ENCODE measurements around the gene FMN2.
A peak's percentile ranks its signal among the peaks of the same experiment; 100 is the strongest.

The FMN2 gene

GRCh38 chr1:240151136-240151735, 59.6 kb downstream of the FMN2 start:
- peaks cover 0 to 3% (median 0%) of the 10 kb centered on the region in 5 experiments for H3K27me3 ChIP-seq (replicated peaks in 2 of 5; ENCODE audit: control insufficient read depth in 4 of 5, insufficient read depth in 5 of 5, low read length in 4 of 5)
- H3K4me1 ChIP-seq (ENCODE audit: control extremely low read depth in 1 of 4, control insufficient read depth in 4 of 4, insufficient read depth in 4 of 4, low read length in 3 of 4): peaks cover 0 to 9% (median 4%) of the 10 kb centered on the region in 4 experiments
- H3K27ac ChIP-seq (ENCODE audit: insufficient read depth in 1 of 2, low read depth in 1 of 2, low read length in 2 of 2, poor library complexity in 1 of 2, severe bottlenecking in 2 of 2): no peak overlapping the region
- no peak overlapping the region for H3K4me3 ChIP-seq (ENCODE audit: control insufficient read depth in 1 of 7, extremely low read depth in 1 of 7, insufficient read depth in 4 of 7, low read depth in 2 of 7, low read length in 6 of 7)
- no peaks in the 10 kb centered on the region for H3K9me3 ChIP-seq (ENCODE audit: control extremely low read depth in 1 of 5, control insufficient read depth in 4 of 5, insufficient read depth in 2 of 5, low read depth in 1 of 5, low read length in 4 of 5)
- peak; percentile 18 to 92 (median 81) for DNase-seq
- H3K36me3 ChIP-seq (ENCODE audit: control insufficient read depth in 4 of 4, insufficient read depth in 4 of 4, low read length in 3 of 4): no peaks in the 10 kb centered on the region
- ChIA-PET POLR2A (no interaction called here), CTCF (interaction anchor here (0.9 to 2.3 kb wide), 3 partner anchors 12 to 55 kb away, joined by 3 to 7 read pairs (median 3); no protein-coding TSS in a partner anchor)
- WGBS (ENCODE audit: insufficient coverage): 47% methylated on average over 3 of the region's 7 CpGs

- CTCF ChIA-PET: interaction anchor here (1.5 kb wide), 1 partner anchor 125 kb away, joined by 3 read pairs; no protein-coding TSS in a partner anchor
- Histone ChIP-seq H3K4me3 (ENCODE audit: control insufficient read depth in 1 of 7, extremely low read depth in 1 of 7, insufficient read depth in 4 of 7, low read depth in 2 of 7, low read length in 6 of 7) (no peak overlapping the region), H3K36me3 (ENCODE audit: control insufficient read depth in 4 of 4, insufficient read depth in 4 of 4, low read length in 3 of 4) (no peaks in the 10 kb centered on the region), H3K27me3 (replicated peaks in 2 of 5; ENCODE audit: control insufficient read depth in 4 of 5, insufficient read depth in 5 of 5, low read length in 4 of 5) (peaks cover 0 to 3% (median 0%) of the 10 kb centered on the region in 5 experiments), H3K4me1 (ENCODE audit: control extremely low read depth in 1 of 4, control insufficient read depth in 4 of 4, insufficient read depth in 4 of 4, low read length in 3 of 4) (peaks cover 0 to 9% (median 4%) of the 10 kb centered on the region in 4 experiments), H3K9me3 (ENCODE audit: control extremely low read depth in 1 of 5, control insufficient read depth in 4 of 5, insufficient read depth in 2 of 5, low read depth in 1 of 5, low read length in 4 of 5) (no peaks in the 10 kb centered on the region), H3K27ac (ENCODE audit: insufficient read depth in 1 of 2, low read depth in 1 of 2, low read length in 2 of 2, poor library complexity in 1 of 2, severe bottlenecking in 2 of 2) (no peak overlapping the region)
- 50% methylated on average over 2 of the region's 5 CpGs for WGBS (ENCODE audit: insufficient coverage)
- POLR2A ChIA-PET: no interaction called here
- DNase-seq: peak in 1 of 3 donors; percentile 26
Measured at GRCh38 chr1:240152611-240153297, 61.1 kb downstream of the FMN2 start.

GRCh38 chr1:240155605-240156004, 63.9 kb downstream of the FMN2 start:
- H3K27ac ChIP-seq (ENCODE audit: insufficient read depth in 1 of 2, low read depth in 1 of 2, low read length in 2 of 2, poor library complexity in 1 of 2, severe bottlenecking in 2 of 2): no peak overlapping the region
- no peak overlapping the region for H3K4me3 ChIP-seq (ENCODE audit: control insufficient read depth in 1 of 7, extremely low read depth in 1 of 7, insufficient read depth in 4 of 7, low read depth in 2 of 7, low read length in 6 of 7)
- DNase-seq: no peak
- no peaks in the 10 kb centered on the region for H3K27me3 ChIP-seq (replicated peaks in 2 of 5; ENCODE audit: control insufficient read depth in 4 of 5, insufficient read depth in 5 of 5, low read length in 4 of 5)
- H3K36me3 ChIP-seq (ENCODE audit: control insufficient read depth in 4 of 4, insufficient read depth in 4 of 4, low read length in 3 of 4): no peaks in the 10 kb centered on the region
- ChIA-PET POLR2A (no interaction called here), CTCF (interaction anchor here (1.0 kb wide), 1 partner anchor 16 kb away, joined by 3 read pairs; no protein-coding TSS in a partner anchor)
- H3K4me1 ChIP-seq (ENCODE audit: control extremely low read depth in 1 of 4, control insufficient read depth in 4 of 4, insufficient read depth in 4 of 4, low read length in 3 of 4): peaks cover 0 to 9% (median 4%) of the 10 kb centered on the region in 4 experiments
- H3K9me3 ChIP-seq (ENCODE audit: control extremely low read depth in 1 of 5, control insufficient read depth in 4 of 5, insufficient read depth in 2 of 5, low read depth in 1 of 5, low read length in 4 of 5): no peaks in the 10 kb centered on the region
- no CpG with 5 or more reads among the region's 2 CpGs for WGBS (ENCODE audit: insufficient coverage)

- H3K27me3 ChIP-seq (replicated peaks in 2 of 5; ENCODE audit: control insufficient read depth in 4 of 5, insufficient read depth in 5 of 5, low read length in 4 of 5): no peaks in the 10 kb centered on the region
- CTCF ChIA-PET: no interaction called here
- no peaks in the 10 kb centered on the region for H3K4me1 ChIP-seq (ENCODE audit: control extremely low read depth in 1 of 4, control insufficient read depth in 4 of 4, insufficient read depth in 4 of 4, low read length in 3 of 4)
- no peak overlapping the region for H3K27ac ChIP-seq (ENCODE audit: insufficient read depth in 1 of 2, low read depth in 1 of 2, low read length in 2 of 2, poor library complexity in 1 of 2, severe bottlenecking in 2 of 2)
- no peak overlapping the region for H3K4me3 ChIP-seq (ENCODE audit: control insufficient read depth in 1 of 7, extremely low read depth in 1 of 7, insufficient read depth in 4 of 7, low read depth in 2 of 7, low read length in 6 of 7)
- H3K9me3 ChIP-seq (ENCODE audit: control extremely low read depth in 1 of 5, control insufficient read depth in 4 of 5, insufficient read depth in 2 of 5, low read depth in 1 of 5, low read length in 4 of 5): peaks cover 0 to 5% (median 4%) of the 10 kb centered on the region in 5 experiments
- no peak for DNase-seq
- POLR2A ChIA-PET: no interaction called here
- no peaks in the 10 kb centered on the region for H3K36me3 ChIP-seq (ENCODE audit: control insufficient read depth in 4 of 4, insufficient read depth in 4 of 4, low read length in 3 of 4)
Measured at GRCh38 chr1:240164742-240165141, 73.1 kb downstream of the FMN2 start.

- Histone ChIP-seq H3K27ac (ENCODE audit: insufficient read depth in 1 of 2, low read depth in 1 of 2, low read length in 2 of 2, poor library complexity in 1 of 2, severe bottlenecking in 2 of 2) (no peak overlapping the region), H3K36me3 (ENCODE audit: control insufficient read depth in 4 of 4, insufficient read depth in 4 of 4, low read length in 3 of 4) (no peaks in the 10 kb centered on the region), H3K4me3 (ENCODE audit: control insufficient read depth in 1 of 7, extremely low read depth in 1 of 7, insufficient read depth in 4 of 7, low read depth in 2 of 7, low read length in 6 of 7) (no peak overlapping the region), H3K4me1 (ENCODE audit: control extremely low read depth in 1 of 4, control insufficient read depth in 4 of 4, insufficient read depth in 4 of 4, low read length in 3 of 4) (no peaks in the 10 kb centered on the region), H3K9me3 (ENCODE audit: control extremely low read depth in 1 of 5, control insufficient read depth in 4 of 5, insufficient read depth in 2 of 5, low read depth in 1 of 5, low read length in 4 of 5) (peaks cover 0 to 5% (median 4%) of the 10 kb centered on the region in 5 experiments), H3K27me3 (replicated peaks in 2 of 5; ENCODE audit: control insufficient read depth in 4 of 5, insufficient read depth in 5 of 5, low read length in 4 of 5) (peaks cover 0 to 5% (median 0%) of the 10 kb centered on the region in 5 experiments)
- peak in 2 of 3 donors; percentile 10 to 11 for DNase-seq
- POLR2A ChIA-PET: no interaction called here
- CTCF ChIA-PET: interaction anchor here (0.6 to 2.4 kb wide), 5 partner anchors 13 to 144 kb away, joined by 3 to 11 read pairs (median 3); no protein-coding TSS in a partner anchor
- 90% methylated on average over 5 of the region's 7 CpGs for WGBS (ENCODE audit: insufficient coverage)
Measured at GRCh38 chr1:240169188-240169587, 77.5 kb downstream of the FMN2 start.

GRCh38 chr1:240170266-240170665, 78.6 kb downstream of the FMN2 start:
- DNase-seq: no peak
- no peak overlapping the region for H3K4me3 ChIP-seq (ENCODE audit: control insufficient read depth in 1 of 7, extremely low read depth in 1 of 7, insufficient read depth in 4 of 7, low read depth in 2 of 7, low read length in 6 of 7)
- peaks cover 0 to 5% (median 0%) of the 10 kb centered on the region in 5 experiments for H3K27me3 ChIP-seq (replicated peaks in 2 of 5; ENCODE audit: control insufficient read depth in 4 of 5, insufficient read depth in 5 of 5, low read length in 4 of 5)
- H3K27ac ChIP-seq (ENCODE audit: insufficient read depth in 1 of 2, low read depth in 1 of 2, low read length in 2 of 2, poor library complexity in 1 of 2, severe bottlenecking in 2 of 2): no peak overlapping the region
- H3K36me3 ChIP-seq (ENCODE audit: control insufficient read depth in 4 of 4, insufficient read depth in 4 of 4, low read length in 3 of 4): no peaks in the 10 kb centered on the region
- H3K4me1 ChIP-seq (ENCODE audit: control extremely low read depth in 1 of 4, control insufficient read depth in 4 of 4, insufficient read depth in 4 of 4, low read length in 3 of 4): no peaks in the 10 kb centered on the region
- CTCF ChIA-PET: interaction anchor here (0.6 to 2.4 kb wide), 4 partner anchors 12 to 486 kb away, joined by 3 to 11 read pairs (median 4); no protein-coding TSS in a partner anchor
- no CpG with 5 or more reads among the region's 2 CpGs for WGBS (ENCODE audit: insufficient coverage)
- POLR2A ChIA-PET: no interaction called here
- peaks cover 0 to 2% (median 0%) of the 10 kb centered on the region in 5 experiments for H3K9me3 ChIP-seq (ENCODE audit: control extremely low read depth in 1 of 5, control insufficient read depth in 4 of 5, insufficient read depth in 2 of 5, low read depth in 1 of 5, low read length in 4 of 5)

GRCh38 chr1:240170806-240171205, 79.1 kb downstream of the FMN2 start:
- no peak overlapping the region for H3K27ac ChIP-seq (ENCODE audit: insufficient read depth in 1 of 2, low read depth in 1 of 2, low read length in 2 of 2, poor library complexity in 1 of 2, severe bottlenecking in 2 of 2)
- whole genome bisulfite sequencing (ENCODE audit: insufficient coverage): 90% methylated on average over 6 of the region's 6 CpGs
- H3K9me3 ChIP-seq (ENCODE audit: control extremely low read depth in 1 of 5, control insufficient read depth in 4 of 5, insufficient read depth in 2 of 5, low read depth in 1 of 5, low read length in 4 of 5): no peaks in the 10 kb centered on the region
- ChIA-PET POLR2A (no interaction called here), CTCF (interaction anchor here (1.2 kb wide), 1 partner anchor 146 kb away, joined by 3 read pairs; no protein-coding TSS in a partner anchor)
- DNase-seq: no peak
- H3K27me3 ChIP-seq (replicated peaks in 2 of 5; ENCODE audit: control insufficient read depth in 4 of 5, insufficient read depth in 5 of 5, low read length in 4 of 5): peaks cover 0 to 5% (median 0%) of the 10 kb centered on the region in 5 experiments
- no peaks in the 10 kb centered on the region for H3K36me3 ChIP-seq (ENCODE audit: control insufficient read depth in 4 of 4, insufficient read depth in 4 of 4, low read length in 3 of 4)
- no peak overlapping the region for H3K4me3 ChIP-seq (ENCODE audit: control insufficient read depth in 1 of 7, extremely low read depth in 1 of 7, insufficient read depth in 4 of 7, low read depth in 2 of 7, low read length in 6 of 7)
- no peaks in the 10 kb centered on the region for H3K4me1 ChIP-seq (ENCODE audit: control extremely low read depth in 1 of 4, control insufficient read depth in 4 of 4, insufficient read depth in 4 of 4, low read length in 3 of 4)
